ENCODE results near the gene LRRC36.
"Not testable (repeated sequence)": the region's sequence is repeated elsewhere in the genome, so short reads cannot be mapped to it uniquely, and the experiment has no call there.

The LRRC36 gene

DNA sequence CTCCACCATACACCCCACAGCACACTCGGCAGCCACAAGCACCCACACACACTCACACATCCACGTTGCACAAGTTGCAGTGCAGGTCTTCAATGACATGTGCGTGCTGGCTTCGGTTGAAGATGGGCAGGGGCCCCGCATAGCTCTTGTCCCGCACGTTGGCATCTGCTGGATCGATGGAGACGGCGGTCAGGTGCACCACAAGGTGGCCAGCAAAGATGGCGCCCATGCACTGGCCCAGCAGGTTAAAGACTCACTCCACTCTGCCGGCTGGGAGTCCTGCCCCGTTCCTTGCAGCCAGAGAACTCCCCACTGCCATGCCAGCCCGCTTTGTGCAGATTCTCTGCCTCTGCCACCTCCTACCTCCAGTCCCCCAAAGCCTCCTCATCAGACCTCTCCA lies 74.3 kb downstream of the LRRC36 start:
- no peak for DNase-seq (ENCODE audit: low read depth)

DNA sequence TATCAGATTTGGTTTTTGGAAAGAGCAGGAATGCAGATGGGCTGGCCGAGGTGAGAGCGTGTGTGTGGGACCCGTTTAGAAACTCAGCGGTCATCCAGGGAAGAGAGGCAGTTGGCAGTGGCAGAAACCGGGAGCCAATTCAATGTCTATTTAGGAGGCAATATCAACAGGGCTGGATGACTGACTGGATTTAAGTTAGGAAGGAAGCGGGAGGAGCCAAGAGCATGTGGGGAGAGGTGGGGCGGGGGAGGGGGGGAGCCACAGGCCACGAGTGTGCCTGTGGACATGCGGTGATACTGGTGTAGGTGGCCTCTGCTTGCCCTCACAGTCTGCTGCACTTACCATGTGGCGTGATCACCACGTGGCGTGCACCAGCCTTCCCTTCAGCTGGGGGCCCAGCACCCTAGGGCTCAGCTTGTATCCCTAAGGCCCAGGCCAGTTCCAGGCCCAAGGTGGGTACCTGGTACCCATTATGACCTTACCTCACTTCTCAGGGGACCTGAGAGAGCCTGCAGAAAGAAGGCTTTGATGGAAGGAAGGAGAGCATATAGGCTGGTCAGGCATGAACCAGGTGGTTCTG lies 77.5 kb downstream of the LRRC36 start:
- no peak for DNase-seq (ENCODE audit: low read depth)

- DNase-seq (ENCODE audit: low read depth) = no peak
These were observed 78.2 kb downstream of the LRRC36 start for GRCh38 chr16:67404740-67405226.

DNA sequence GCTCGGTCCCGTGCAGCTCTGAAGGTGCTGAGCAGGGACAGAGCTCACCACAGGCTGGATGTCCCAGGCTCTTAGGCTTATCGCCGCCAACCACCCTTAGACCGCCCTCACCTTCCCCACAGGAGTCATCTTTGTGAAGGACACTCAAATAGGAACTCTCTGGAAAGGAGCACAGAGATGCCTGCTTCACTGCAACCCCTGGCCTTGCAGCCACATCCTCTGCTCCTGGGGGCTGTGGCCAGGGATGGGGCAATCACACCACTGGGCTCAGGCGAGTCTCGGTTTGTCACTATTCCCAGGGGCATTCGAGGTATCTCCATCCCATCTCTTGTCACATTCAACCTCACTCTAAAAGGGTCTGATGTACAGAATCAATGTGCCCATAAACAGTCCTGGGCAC lies 78.7 kb downstream of the LRRC36 start:
- no peak for DNase-seq (ENCODE audit: low read depth)

GRCh38 chr16:67406111-67406971 lies 79.7 kb downstream of the LRRC36 start:
- no peak for DNase-seq (ENCODE audit: low read depth)

- DNase-seq (ENCODE audit: low read depth) = no peak
These were observed 80.7 kb downstream of the LRRC36 start for GRCh38 chr16:67407176-67407787.

GRCh38 chr16:67407788-67408452 lies 81.3 kb downstream of the LRRC36 start:
- DNase-seq (ENCODE audit: low read depth) = no peak

DNA sequence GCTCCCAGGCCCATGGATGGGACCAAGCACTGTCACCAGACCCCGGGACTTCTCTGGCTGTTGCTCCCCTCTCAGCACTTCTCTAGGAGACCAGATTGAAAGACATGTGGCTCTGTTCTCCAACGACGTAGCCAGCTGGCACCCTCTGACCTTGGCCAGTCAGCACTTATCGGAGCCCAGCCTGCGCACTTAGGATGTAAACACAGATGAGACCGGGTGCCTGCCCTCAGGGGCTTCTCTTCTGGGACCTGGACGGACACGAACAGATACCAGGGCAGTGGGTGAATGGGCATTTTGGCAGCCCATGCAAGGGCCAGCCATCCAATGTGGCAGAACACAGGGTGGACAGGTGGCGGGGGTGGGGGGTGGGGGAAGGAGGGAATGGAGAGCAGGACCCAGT lies 83.0 kb downstream of the LRRC36 start:
- DNase-seq (ENCODE audit: low read depth) = no peak

GRCh38 chr16:67411339-67411738 lies 84.7 kb downstream of the LRRC36 start:
- DNase-seq (ENCODE audit: low read depth) = no peak

DNA sequence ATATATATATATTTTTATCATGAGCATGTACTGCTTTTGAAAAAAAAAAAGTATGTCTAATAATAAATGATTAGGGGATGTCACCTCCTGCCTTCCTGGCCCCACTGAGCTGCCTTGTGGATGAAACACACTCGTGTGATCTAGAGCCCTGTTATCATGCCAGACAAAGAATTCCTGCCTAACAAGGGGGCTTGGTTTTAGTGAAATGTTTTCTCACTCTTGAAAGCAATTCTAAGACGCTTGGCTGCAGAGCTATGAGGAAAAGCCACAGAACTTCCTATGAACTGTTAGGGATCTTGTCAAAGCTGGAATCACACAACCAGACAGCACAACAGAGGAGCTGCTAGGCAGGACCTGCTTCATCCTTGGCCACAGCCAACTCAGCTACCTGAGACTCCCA lies 85.7 kb downstream of the LRRC36 start:
- no peak for DNase-seq (ENCODE audit: low read depth)

- no peak for DNase-seq (ENCODE audit: low read depth)
These were observed 87.6 kb downstream of the LRRC36 start for GRCh38 chr16:67413978-67414911.

DNA sequence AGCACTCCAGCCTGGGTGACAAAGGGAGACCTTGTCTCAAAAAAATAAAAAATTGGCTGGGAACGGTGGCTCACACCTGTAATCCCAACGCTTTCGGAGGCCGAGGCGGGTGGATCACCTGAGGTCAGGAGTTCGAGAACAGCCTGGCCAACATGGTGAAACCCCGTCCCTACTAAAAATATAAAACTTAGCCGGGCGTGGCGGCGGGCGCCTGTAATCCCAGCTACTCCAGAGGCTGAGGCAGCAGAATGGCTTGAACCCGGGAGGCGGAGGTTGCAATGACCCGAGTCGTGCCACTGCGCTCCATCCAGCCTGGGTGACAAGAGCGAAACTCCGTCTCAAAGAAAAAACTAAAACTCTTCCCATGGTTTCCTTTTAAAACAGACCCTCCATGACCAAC lies 88.8 kb downstream of the LRRC36 start:
- not testable (repeated sequence) for DNase-seq (ENCODE audit: low read depth)

DNA sequence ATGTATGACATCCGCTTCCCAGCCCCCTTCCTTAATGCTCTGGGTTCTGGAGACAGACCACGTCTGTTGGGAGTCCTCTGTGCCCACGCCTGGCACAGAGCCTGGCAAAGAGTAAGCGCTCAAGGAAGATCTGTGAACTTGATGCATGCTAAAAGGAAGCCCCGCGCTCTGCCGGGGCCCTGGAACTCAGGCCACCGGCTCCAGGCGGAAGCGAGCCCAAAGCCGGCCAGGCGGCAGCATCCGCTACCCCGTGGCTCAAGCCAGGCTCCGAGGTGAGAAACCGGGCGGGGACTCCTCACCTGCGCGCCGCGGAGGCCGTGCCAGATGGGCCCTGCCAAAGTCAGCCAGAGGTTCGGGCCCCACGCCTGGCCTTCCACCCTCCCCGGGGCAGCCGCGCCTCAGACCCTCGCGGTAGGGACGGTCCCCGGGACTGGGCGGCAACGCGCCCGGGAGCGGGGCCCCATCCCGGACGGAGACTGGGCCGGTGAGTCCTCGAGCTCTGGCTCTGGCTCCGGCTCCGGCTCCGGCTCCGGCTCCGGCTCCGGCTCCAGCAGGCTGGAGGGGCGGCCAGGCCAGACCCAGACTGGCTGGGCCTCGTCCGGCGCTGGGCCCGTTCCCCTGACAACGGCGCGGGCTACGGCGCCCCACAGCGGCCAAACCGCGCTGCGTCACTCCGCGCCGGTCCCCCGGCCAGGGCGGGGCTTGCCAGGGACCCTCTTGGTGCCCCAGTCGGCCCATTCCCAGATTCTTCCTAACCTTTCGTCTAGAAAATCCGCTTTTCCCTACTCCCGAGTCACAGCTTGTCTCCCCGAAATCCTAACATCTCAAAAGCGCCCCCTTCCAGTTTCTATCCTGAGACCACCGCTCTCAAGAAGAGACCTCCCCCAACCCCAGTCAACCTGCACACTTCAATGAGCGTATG lies 89.5 kb downstream of the LRRC36 start, which contains the start of gene ZDHHC1:
Gene ZDHHC1, minus strand, starts transcription at position 606 of the 922 bp plus-strand sequence. CDS start 8,702 bp downstream, outside the sequence.
- peak; percentile 24 for DNase-seq (ENCODE audit: low read depth)

- no peak for DNase-seq (ENCODE audit: low read depth)
These were observed 90.9 kb downstream of the LRRC36 start for GRCh38 chr16:67417333-67418061.

GRCh38 chr16:67419502-67419901 lies 92.9 kb downstream of the LRRC36 start:
- DNase-seq (ENCODE audit: low read depth) = no peak

GRCh38 chr16:67419931-67420330 lies 93.3 kb downstream of the LRRC36 start:
- DNase-seq (ENCODE audit: low read depth) = no peak

GRCh38 chr16:67421030-67421429 lies 94.4 kb downstream of the LRRC36 start:
- DNase-seq (ENCODE audit: low read depth) = no peak

DNA sequence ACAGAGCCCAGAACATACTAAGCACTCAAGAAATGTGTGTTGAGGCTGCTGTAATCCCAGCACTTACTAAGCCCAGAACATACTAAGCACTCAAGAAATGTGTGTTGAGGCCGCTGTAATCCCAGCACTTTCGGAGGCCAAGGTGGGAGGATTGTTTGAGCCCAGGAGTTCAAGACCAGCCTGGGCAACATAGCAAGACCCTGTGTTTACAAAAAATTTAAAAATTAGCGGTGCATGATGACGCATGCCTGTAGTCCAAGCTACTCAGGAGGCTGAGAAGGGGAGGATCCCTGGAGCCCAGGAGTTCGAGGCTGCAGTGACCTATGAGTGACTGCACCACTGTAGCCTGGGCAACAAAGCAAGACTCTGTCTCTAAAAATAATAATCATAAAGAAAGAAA lies 96.4 kb downstream of the LRRC36 start:
- DNase-seq (ENCODE audit: low read depth) = no peak

DNA sequence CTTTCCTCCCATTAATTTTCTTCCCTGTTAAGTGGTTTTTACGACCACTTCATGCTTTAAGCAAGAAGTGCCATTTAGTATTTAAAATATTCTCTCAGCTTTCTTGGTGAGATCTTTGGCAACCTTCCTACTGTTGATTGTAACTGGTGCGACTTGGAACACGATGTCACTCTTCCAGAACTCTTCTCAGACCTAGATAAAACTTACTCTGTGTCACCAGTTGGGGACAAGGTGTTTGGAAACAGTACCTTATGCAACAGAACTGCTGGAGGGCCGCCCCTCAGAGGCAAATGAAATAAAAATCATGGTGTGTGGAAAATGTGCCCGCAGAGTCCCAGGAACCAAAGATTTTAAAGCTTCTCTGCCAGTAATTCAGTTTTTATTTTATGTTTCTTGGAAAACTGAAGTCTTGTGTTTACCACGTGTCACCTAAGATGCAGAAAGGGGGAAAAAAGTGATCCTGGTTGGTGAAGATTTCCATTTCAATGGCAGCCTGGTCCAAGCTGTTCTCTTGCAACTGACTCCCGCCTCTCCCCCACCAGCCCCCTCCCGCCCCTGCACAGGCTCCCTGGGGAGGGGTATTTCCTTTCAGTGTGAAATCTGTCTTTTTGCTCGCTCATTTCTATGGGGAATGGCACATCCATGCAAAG lies 97.1 kb downstream of the LRRC36 start:
- DNase-seq (ENCODE audit: low read depth) = no peak
